ENCODE results near the gene CCRL2. TPM values are rescaled to one million over a fixed set of nuclear protein-coding genes. Genes with fewer than 3 reads are reported as not detected.

The CCRL2 gene
- total and polyA plus RNA-seq, 2 donors (not counting 1 experiment from before 2014, with no cell fraction given) = 2.6 to 3.3 TPM

DNA sequence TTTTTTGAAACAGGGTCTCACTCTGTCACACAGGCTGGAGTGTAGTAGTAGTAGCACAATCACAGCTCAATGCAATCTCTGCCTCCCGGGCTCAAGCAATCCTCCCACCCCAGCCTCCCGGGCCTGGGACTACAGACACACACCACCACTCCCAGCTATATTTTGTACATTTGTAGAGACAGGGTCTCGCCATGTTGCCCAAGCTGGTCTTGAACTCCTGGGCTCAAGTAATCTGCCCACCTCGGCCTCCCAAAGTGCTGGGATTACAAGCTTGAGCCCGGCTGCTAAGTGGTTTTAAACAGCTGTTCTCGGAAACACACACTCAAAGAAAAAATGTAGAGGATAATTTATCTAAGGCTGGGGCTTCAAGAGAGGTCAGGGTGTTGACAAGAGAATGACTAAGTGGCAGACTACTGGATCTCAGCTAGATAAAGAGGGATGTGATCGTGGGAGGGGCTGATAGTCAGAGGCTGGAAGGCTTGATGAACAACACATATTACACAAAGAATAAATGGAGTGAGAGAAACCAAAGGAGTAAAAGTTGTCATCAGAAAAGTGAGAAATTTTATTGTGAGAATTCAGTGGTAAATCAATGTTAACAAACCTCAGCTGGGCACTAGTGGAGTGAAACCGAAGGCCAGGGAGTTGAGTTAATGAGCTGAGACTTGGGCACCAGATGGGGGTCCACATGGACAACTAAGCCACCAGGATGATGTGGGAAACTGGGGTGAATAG, 6.9 kb upstream of the CCRL2 start:
- WGBS (ENCODE audit: insufficient coverage) = 92% methylated on average over 5 of the region's 8 CpGs
- no peaks in the 10 kb centered on the region for H3K27me3 Mint-ChIP-seq
- Histone ChIP-seq H3K4me3 (ENCODE audit: control extremely low read depth in 1 of 5, extremely low read depth in 1 of 5, insufficient read depth in 1 of 5, low read depth in 2 of 5, low read length in 4 of 5) (no peak overlapping the region), H3K79me2 (ENCODE audit: control insufficient read depth, insufficient read depth, low read length) (no peaks in the 10 kb centered on the region), H3K36me3 (replicated peaks in 1 of 2; ENCODE audit: control extremely low read depth in 1 of 2, control insufficient read depth in 1 of 2, extremely low read depth in 1 of 2, insufficient read depth in 2 of 2, low read length in 1 of 2) (no peaks in the 10 kb centered on the region), H3K27me3 (replicated peaks in 1 of 4; ENCODE audit: control extremely low read depth in 1 of 4, control insufficient read depth in 3 of 4, insufficient read depth in 4 of 4, low read length in 3 of 4) (no peaks in the 10 kb centered on the region), H2AFZ (ENCODE audit: insufficient read depth, low read depth, low read length, poor library complexity, severe bottlenecking) (no peak overlapping the region), H3K9me3 (ENCODE audit: control extremely low read depth in 1 of 3, control insufficient read depth in 2 of 3, insufficient read depth in 1 of 3, low read length in 2 of 3) (no peaks in the 10 kb centered on the region), H3K4me2 (replicated peaks; ENCODE audit: low read depth, low read length, poor library complexity, severe bottlenecking) (no peak overlapping the region), H3K27ac (ENCODE audit: low read length in 2 of 2) (no peak overlapping the region), H3K4me1 (ENCODE audit: control insufficient read depth in 2 of 2, insufficient read depth in 2 of 2, low read length in 2 of 2) (peaks cover 10 to 16% of the 10 kb centered on the region in 2 donors), H3K9ac (ENCODE audit: low read length) (no peak overlapping the region), H4K20me1 (ENCODE audit: control insufficient read depth, insufficient read depth, low read length, poor library complexity, severe bottlenecking) (no peaks in the 10 kb centered on the region)
- H3K9me3 Mint-ChIP-seq (ENCODE audit: insufficient read depth) = peaks cover 3% of the 10 kb centered on the region
- no peak for ATAC-seq (ENCODE audit: low read depth)
- TF ChIP-seq, protein P1, sequence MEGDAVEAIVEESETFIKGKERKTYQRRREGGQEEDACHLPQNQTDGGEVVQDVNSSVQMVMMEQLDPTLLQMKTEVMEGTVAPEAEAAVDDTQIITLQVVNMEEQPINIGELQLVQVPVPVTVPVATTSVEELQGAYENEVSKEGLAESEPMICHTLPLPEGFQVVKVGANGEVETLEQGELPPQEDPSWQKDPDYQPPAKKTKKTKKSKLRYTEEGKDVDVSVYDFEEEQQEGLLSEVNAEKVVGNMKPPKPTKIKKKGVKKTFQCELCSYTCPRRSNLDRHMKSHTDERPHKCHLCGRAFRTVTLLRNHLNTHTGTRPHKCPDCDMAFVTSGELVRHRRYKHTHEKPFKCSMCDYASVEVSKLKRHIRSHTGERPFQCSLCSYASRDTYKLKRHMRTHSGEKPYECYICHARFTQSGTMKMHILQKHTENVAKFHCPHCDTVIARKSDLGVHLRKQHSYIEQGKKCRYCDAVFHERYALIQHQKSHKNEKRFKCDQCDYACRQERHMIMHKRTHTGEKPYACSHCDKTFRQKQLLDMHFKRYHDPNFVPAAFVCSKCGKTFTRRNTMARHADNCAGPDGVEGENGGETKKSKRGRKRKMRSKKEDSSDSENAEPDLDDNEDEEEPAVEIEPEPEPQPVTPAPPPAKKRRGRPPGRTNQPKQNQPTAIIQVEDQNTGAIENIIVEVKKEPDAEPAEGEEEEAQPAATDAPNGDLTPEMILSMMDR (IDR thresholded peaks at IDR 0.05) = no peak
- TF ChIP-seq EZH2 (IDR thresholded peaks at IDR 0.05; ENCODE audit: borderline replicate concordance, insufficient read depth, low read depth, low read length, poor library complexity, severe bottlenecking) = no peak
- no peak overlapping the region for H3K4me3 Mint-ChIP-seq
- no peak for DNase-seq
- ChIA-PET CTCF (interaction anchor here (1.4 kb wide), 1 partner anchor 305 kb away, joined by 3 read pairs; no protein-coding TSS in a partner anchor), POLR2A (no interaction called here)
- intact Hi-C loops (cut with micrococcal nuclease) = no loop called here
- no peak overlapping the region for H3K27ac Mint-ChIP-seq
- H3K4me1 Mint-ChIP-seq = peaks cover 18% of the 10 kb centered on the region

DNA sequence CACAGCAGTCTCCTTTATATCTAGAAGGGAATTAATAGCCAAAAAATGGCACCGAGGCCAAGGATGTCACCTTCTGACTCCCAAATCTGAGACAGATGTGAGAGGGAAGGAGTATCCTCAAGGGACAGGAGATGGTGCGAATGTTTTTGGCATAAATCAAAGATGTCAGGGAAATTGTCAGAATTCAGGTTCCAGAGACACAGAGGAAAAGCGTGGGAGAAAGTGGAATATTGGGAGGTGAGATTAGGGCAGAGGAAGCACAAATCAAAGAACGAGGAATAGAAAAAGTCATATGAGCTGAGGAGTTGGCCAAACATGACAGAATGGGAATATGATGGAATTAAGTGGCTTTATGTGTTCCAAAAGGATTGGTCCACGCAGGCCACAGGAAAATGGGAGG, 6.2 kb upstream of the CCRL2 start:
- H3K27ac ChIP-seq (ENCODE audit: low read length in 2 of 2) = no peak overlapping the region
- Mint-ChIP-seq H3K27me3 (no peaks in the 10 kb centered on the region), H3K4me1 (peaks cover 19% of the 10 kb centered on the region), H3K27ac (no peak overlapping the region), H3K4me3 (no peak overlapping the region), H3K9me3 (ENCODE audit: insufficient read depth) (peaks cover 3% of the 10 kb centered on the region)
- no peaks in the 10 kb centered on the region for H3K9me3 ChIP-seq (ENCODE audit: control extremely low read depth in 1 of 3, control insufficient read depth in 2 of 3, insufficient read depth in 1 of 3, low read length in 2 of 3)
- no peaks in the 10 kb centered on the region for H4K20me1 ChIP-seq (ENCODE audit: control insufficient read depth, insufficient read depth, low read length, poor library complexity, severe bottlenecking)
- POLR2A ChIA-PET = no interaction called here
- no peak overlapping the region for H3K4me2 ChIP-seq (replicated peaks; ENCODE audit: low read depth, low read length, poor library complexity, severe bottlenecking)
- no peak overlapping the region for H3K9ac ChIP-seq (ENCODE audit: low read length)
- H3K27me3 ChIP-seq (replicated peaks in 1 of 4; ENCODE audit: control extremely low read depth in 1 of 4, control insufficient read depth in 3 of 4, insufficient read depth in 4 of 4, low read length in 3 of 4) = no peaks in the 10 kb centered on the region
- CTCF ChIA-PET = no interaction called here
- no peak for DNase-seq
- no peaks in the 10 kb centered on the region for H3K79me2 ChIP-seq (ENCODE audit: control insufficient read depth, insufficient read depth, low read length)
- no peaks in the 10 kb centered on the region for H3K36me3 ChIP-seq (replicated peaks in 1 of 2; ENCODE audit: control extremely low read depth in 1 of 2, control insufficient read depth in 1 of 2, extremely low read depth in 1 of 2, insufficient read depth in 2 of 2, low read length in 1 of 2)
- 98% methylated on average over 5 of the region's 5 CpGs for WGBS (ENCODE audit: insufficient coverage)
- no peak overlapping the region for H2AFZ ChIP-seq (ENCODE audit: insufficient read depth, low read depth, low read length, poor library complexity, severe bottlenecking)
- peaks cover 14 to 19% of the 10 kb centered on the region in 2 donors for H3K4me1 ChIP-seq (ENCODE audit: control insufficient read depth in 2 of 2, insufficient read depth in 2 of 2, low read length in 2 of 2)
- no peak overlapping the region for H3K4me3 ChIP-seq (ENCODE audit: control extremely low read depth in 1 of 5, extremely low read depth in 1 of 5, insufficient read depth in 1 of 5, low read depth in 2 of 5, low read length in 4 of 5)
- ATAC-seq (ENCODE audit: low read depth) = no peak
- TF ChIP-seq, protein P1 (IDR thresholded peaks at IDR 0.05) = no peak
- TF ChIP-seq EZH2 (IDR thresholded peaks at IDR 0.05; ENCODE audit: borderline replicate concordance, insufficient read depth, low read depth, low read length, poor library complexity, severe bottlenecking) = no peak
- intact Hi-C loops (cut with micrococcal nuclease) = no loop called here

Measured in B cell (primary cell).